ENCODE measurements around the gene ISG20L2.
A peak's percentile ranks its signal among the peaks of the same experiment; 100 is the strongest.

Gene ISG20L2

GRCh38 chr1:156708218-156708661, 20.3 kb downstream of the ISG20L2 start:
- no peak for TF ChIP-seq ZNF70 (CRISPR knock-in tag; IDR thresholded peaks at IDR 0.05)
- TF ChIP-seq RARB (CRISPR knock-in tag; IDR thresholded peaks at IDR 0.05): no peak
- TF ChIP-seq PPARA (CRISPR knock-in tag; IDR thresholded peaks at IDR 0.05; ENCODE audit: borderline replicate concordance): no peak
- no peak for TF ChIP-seq GLIS3 (CRISPR knock-in tag; IDR thresholded peaks at IDR 0.05)
- no peak for TF ChIP-seq ZFP30 (CRISPR knock-in tag; IDR thresholded peaks at IDR 0.05)
- peak; percentile 57; the same call in 1 of the 2 replicates for TF ChIP-seq PATZ1 (CRISPR knock-in tag; IDR thresholded peaks at IDR 0.05; ENCODE audit: borderline replicate concordance)
- TF ChIP-seq TSHZ2 (CRISPR knock-in tag; IDR thresholded peaks at IDR 0.05): peak; percentile 72
- TF ChIP-seq ARNTL (CRISPR knock-in tag; IDR thresholded peaks at IDR 0.05; ENCODE audit: borderline replicate concordance, low read depth): no peak
- TF ChIP-seq ZFP3 (CRISPR knock-in tag; IDR thresholded peaks at IDR 0.05): no peak
- no peak for TF ChIP-seq SNAI2 (CRISPR knock-in tag; IDR thresholded peaks at IDR 0.05)
- TF ChIP-seq CREB5 (CRISPR knock-in tag; IDR thresholded peaks at IDR 0.05; ENCODE audit: low read depth): no peak
- no peak for TF ChIP-seq CSDC2 (CRISPR knock-in tag; IDR thresholded peaks at IDR 0.05)
- ATAC-seq: no peak

GRCh38 chr1:156707417-156708217, 20.9 kb downstream of the ISG20L2 start:
- ATAC-seq: no peak
- TF ChIP-seq ZFP3 (CRISPR knock-in tag; IDR thresholded peaks at IDR 0.05): no peak
- no peak for TF ChIP-seq CSDC2 (CRISPR knock-in tag; IDR thresholded peaks at IDR 0.05)
- TF ChIP-seq ZFP30 (CRISPR knock-in tag; IDR thresholded peaks at IDR 0.05): no peak
- TF ChIP-seq ZC3H10 (CRISPR knock-in tag; IDR thresholded peaks at IDR 0.05): no peak
- no peak for TF ChIP-seq PPARA (CRISPR knock-in tag; IDR thresholded peaks at IDR 0.05; ENCODE audit: borderline replicate concordance)
- no peak for TF ChIP-seq ISL1 (CRISPR knock-in tag; IDR thresholded peaks at IDR 0.05)
- TF ChIP-seq ZNF70 (CRISPR knock-in tag; IDR thresholded peaks at IDR 0.05): 0 out of 2 replicates have a peak, but pooled peaks have one; percentile 31
- TF ChIP-seq ZNF565 (CRISPR knock-in tag; conservative IDR thresholded peaks at IDR 0.05; ENCODE audit: low read depth): no peak
- no peak for TF ChIP-seq ZNF8 (CRISPR knock-in tag; IDR thresholded peaks at IDR 0.05)
- TF ChIP-seq SNAI2 (CRISPR knock-in tag; IDR thresholded peaks at IDR 0.05): no peak
- TF ChIP-seq POU6F1 (CRISPR knock-in tag; IDR thresholded peaks at IDR 0.05; ENCODE audit: borderline replicate concordance, low read depth): no peak
- no peak for TF ChIP-seq BACH2 (CRISPR knock-in tag; IDR thresholded peaks at IDR 0.05; ENCODE audit: borderline replicate concordance)
- TF ChIP-seq RARB (CRISPR knock-in tag; IDR thresholded peaks at IDR 0.05): no peak
- TF ChIP-seq TSHZ2 (CRISPR knock-in tag; IDR thresholded peaks at IDR 0.05): 0 out of 2 replicates have a peak, but pooled peaks have one; percentile 11
- no peak for TF ChIP-seq CSRNP3 (CRISPR knock-in tag; IDR thresholded peaks at IDR 0.05)
- no peak for TF ChIP-seq CREB5 (CRISPR knock-in tag; IDR thresholded peaks at IDR 0.05; ENCODE audit: low read depth)

Measured in SK-N-SH treated with all-trans-retinoic acid at 6 μM for 48 hours (cell line).